A549 (cell line): ENCODE results near the gene SYNE2. TPM values are rescaled to one million over a fixed set of nuclear protein-coding genes. Genes with fewer than 3 reads are reported as not detected.

ENCODE experiments used
- ATAC-seq, 2 experiments: fragments of 200-7000 bp in 1 of 2; fragments of >200 bp in 1 of 2; cut with Nextera tagmentation in 1 of 2; cut with Tn5 transposase in 1 of 2; 3 replicates each; pipeline versions ENCODE4 v1.8.0 to v1.9.1; 2018 to 2020; ENCODE audit warnings: mild to moderate bottlenecking in 1 of 2, moderate library complexity in 1 of 2
- CTCF ChIA-PET: fragments of 300-600 bp; sonication (Branson Sonifier 250); formaldehyde crosslinking; extraction: SDS; loops from one replicate; lab custom pipeline; 2021; ENCODE audit warnings: antibody characterized with exemption, inconsistent platforms; lab: Yijun Ruan, JAX
- POLR2A ChIA-PET: fragments of 350-600 bp; formaldehyde crosslinking; extraction: SDS; loops from one replicate; lab custom pipeline; 2021; ENCODE audit warnings: antibody characterized with exemption, inconsistent platforms; lab: Yijun Ruan, JAX
- DNase-seq, 2 experiments: peaks; one replicate each; pipeline versions ENCODE4 v3.0.0 to v3.0.0-alpha.2; 2011 to 2016; ENCODE audit warnings: low read depth in 1 of 2, low spot score in 1 of 2
- FAIRE-seq: peaks from 2 replicates; lab custom pipeline; 2011; peaks lifted over from hg19 to GRCh38; lab: Jason Lieb, UNC
- H3K27ac ChIP-seq, 2 experiments: fragments of >200 bp; sonication (Bioruptor Twin); formaldehyde crosslinking; 3 replicates each; pipeline ENCODE4 v1.5.1; 2016 to 2017
- H3K4me1 ChIP-seq: fragments of >200 bp; sonication (Bioruptor Twin); formaldehyde crosslinking; 3 replicates; pipeline ENCODE4 v1.6.1; 2016
- H3K4me2 ChIP-seq: fragments of >200 bp; sonication (Bioruptor Twin); formaldehyde crosslinking; 3 replicates; pipeline ENCODE4 v1.6.1; 2016
- H3K4me3 ChIP-seq: fragments of >200 bp; sonication (Bioruptor Twin); formaldehyde crosslinking; 3 replicates; pipeline ENCODE4 v1.5.1; 2016
- H3K9me3 ChIP-seq: fragments of >200 bp; sonication (Bioruptor Twin); formaldehyde crosslinking; 3 replicates; pipeline ENCODE4 v1.6.1; 2016
- CBX8 ChIP-seq: fragments of 200-600 bp; sonication (generic); IDR thresholded peaks from 2 replicates; pipeline ENCODE4 v1.6.1; 2016
- CEBPB ChIP-seq, 2 experiments: fragments of >200 bp in 1 of 2; sonication (Bioruptor Twin) in 1 of 2; formaldehyde crosslinking in 1 of 2; IDR thresholded peaks; 2 replicates each; pipeline ENCODE4 v1.6.1; 2012 to 2016
- CHD2 ChIP-seq: fragments of 150-350 bp; IDR thresholded peaks from 2 replicates; pipeline ENCODE4 v1.6.1; 2014; ENCODE audit warnings: low read length; ENCODE audit not compliant: partially characterized antibody
- CTCF ChIP-seq: fragments of >200 bp; sonication (Bioruptor Twin); formaldehyde crosslinking; IDR thresholded peaks from 3 replicates; pipeline ENCODE4 v1.5.1; 2016
- E2F6 ChIP-seq: IDR thresholded peaks from 2 replicates; pipeline ENCODE4 v1.6.1; 2012; ENCODE audit warnings: low read depth, borderline replicate concordance
- EHMT2 ChIP-seq: fragments of 200-600 bp; sonication (generic); IDR thresholded peaks from 2 replicates; pipeline ENCODE4 v1.6.1; 2016; ENCODE audit warnings: antibody characterized with exemption, low read depth, mild to moderate bottlenecking, moderate library complexity
- FOSB ChIP-seq: fragments of 250-450 bp; sonication (Bioruptor Pico); IDR thresholded peaks from 2 replicates; pipeline ENCODE4 v1.5.0; 2020; ENCODE audit warnings: mild to moderate bottlenecking, moderate library complexity
- GATA3 ChIP-seq: IDR thresholded peaks from 2 replicates; pipeline ENCODE4 v1.6.1; 2012; ENCODE audit warnings: borderline replicate concordance
- HDAC2 ChIP-seq: fragments of 200-600 bp; sonication (generic); IDR thresholded peaks from 2 replicates; pipeline ENCODE4 v1.6.1; 2016
- HEYL ChIP-seq: fragments of 250-450 bp; sonication (Bioruptor Pico); IDR thresholded peaks from 2 replicates; pipeline ENCODE4 v1.8.0; 2021; ENCODE audit warnings: mild to moderate bottlenecking, moderate library complexity
- HMGXB4 ChIP-seq: fragments of 250-450 bp; sonication (Bioruptor Pico); IDR thresholded peaks from 2 replicates; pipeline ENCODE4 v1.5.0; 2021; ENCODE audit warnings: mild to moderate bottlenecking, moderate library complexity, borderline replicate concordance
- MAZ ChIP-seq: fragments of 150-350 bp; IDR thresholded peaks from 2 replicates; pipeline ENCODE4 v1.6.1; 2014; ENCODE audit warnings: antibody characterized with exemption, low read depth, low read length, borderline replicate concordance
- MYC ChIP-seq: IDR thresholded peaks from 2 replicates; pipeline ENCODE4 v1.6.1; 2012; ENCODE audit warnings: mild to moderate bottlenecking, inconsistent platforms, low read length, improper control_type of control experiment, borderline replicate concordance
- NFE2L2 ChIP-seq: fragments of 150-350 bp; conservative IDR thresholded peaks from 2 replicates; pipeline ENCODE4 v1.6.1; 2014; ENCODE audit warnings: low read length
- NPAS2 ChIP-seq: fragments of 250-450 bp; sonication (Bioruptor Pico); IDR thresholded peaks from 2 replicates; pipeline ENCODE4 v1.8.0; 2022; ENCODE audit warnings: mild to moderate bottlenecking, moderate library complexity, borderline replicate concordance
- PHF8 ChIP-seq: fragments of 200-600 bp; sonication (generic); IDR thresholded peaks from 2 replicates; pipeline ENCODE4 v1.6.1; 2016; ENCODE audit warnings: low read depth, mild to moderate bottlenecking, antibody characterized with exemption, moderate library complexity, borderline replicate concordance
- POLR2A ChIP-seq: IDR thresholded peaks from 2 replicates; pipeline ENCODE4 v1.6.1; 2012; ENCODE audit warnings: mild to moderate bottlenecking, low read length
- POLR2AphosphoS2 ChIP-seq: conservative IDR thresholded peaks from 2 replicates; pipeline ENCODE4 v1.6.1; 2012; ENCODE audit warnings: low read length, improper control_type of control experiment, inconsistent platforms
- RFX5 ChIP-seq: fragments of 450-650 bp; IDR thresholded peaks from 2 replicates; pipeline ENCODE4 v1.7.1; 2014; ENCODE audit warnings: antibody characterized with exemption, mild to moderate bottlenecking, moderate library complexity
- RNF2 ChIP-seq: fragments of 200-600 bp; sonication (generic); IDR thresholded peaks from 2 replicates; pipeline ENCODE4 v1.6.1; 2016; ENCODE audit warnings: low read depth, mild to moderate bottlenecking, antibody characterized with exemption, moderate library complexity, borderline replicate concordance
- SREBF2 ChIP-seq: fragments of 450-650 bp; IDR thresholded peaks from 2 replicates; pipeline ENCODE4 v1.6.1; 2014; ENCODE audit warnings: mild to moderate bottlenecking, moderate library complexity
- TP53 ChIP-seq: fragments of 250-450 bp; sonication (Bioruptor Pico); IDR thresholded peaks from 2 replicates; pipeline ENCODE4 v1.5.0; 2021; ENCODE audit warnings: mild to moderate bottlenecking, moderate library complexity
- ZC3H11A ChIP-seq: fragments of 450-650 bp; IDR thresholded peaks from 2 replicates; pipeline ENCODE4 v1.6.1; 2014; ENCODE audit warnings: antibody characterized with exemption, mild to moderate bottlenecking
- ZNF302 ChIP-seq: fragments of 250-450 bp; sonication (Bioruptor Pico); IDR thresholded peaks from 2 replicates; pipeline ENCODE4 v1.9.0; 2021; ENCODE audit warnings: inconsistent platforms, mild to moderate bottlenecking, moderate library complexity
- ZSCAN20 ChIP-seq: fragments of 250-450 bp; sonication (Bioruptor Pico); IDR thresholded peaks from 2 replicates; pipeline ENCODE4 v1.8.0; 2022; ENCODE audit warnings: mild to moderate bottlenecking, moderate library complexity
- WGBS: methylation state at CpG from one replicate; pipeline ENCODE4 v1.1.6; 2017; ENCODE audit errors: missing lambda C conversion rate; 5-methylcytosine and 5-hydroxymethylcytosine counted together
- polyA plus RNA-seq, 4 experiments: library from polyadenylated mRNA; depleted of rRNA in 3 of 4; stranded (reverse); fragments of >200 nt; fragmentation: RNase III in 1 of 4; extraction: RNeasy Plus Mini Kit Qiagen cat#74134 plus additional on column Dnase treatment in 1 of 4; gene quantifications; 2 replicates in 3 of 4; 3 replicates in 1 of 4; pipeline ENCODE4 v1.2.3, GENCODE V29; 2011 to 2017
- TF ChIP-seq, protein P1 (sequence below): IDR thresholded peaks from 2 replicates; pipeline ENCODE4 v1.6.1; 2012
- TF ChIP-seq, protein P2 (sequence below): IDR thresholded peaks from 2 replicates; pipeline ENCODE4 v1.6.1; 2012

The SYNE2 gene
- polyA plus RNA-seq, 2 of the 4 experiments (the other 2 are of a cell fraction), result 3.4 to 11.3 TPM

DNA sequence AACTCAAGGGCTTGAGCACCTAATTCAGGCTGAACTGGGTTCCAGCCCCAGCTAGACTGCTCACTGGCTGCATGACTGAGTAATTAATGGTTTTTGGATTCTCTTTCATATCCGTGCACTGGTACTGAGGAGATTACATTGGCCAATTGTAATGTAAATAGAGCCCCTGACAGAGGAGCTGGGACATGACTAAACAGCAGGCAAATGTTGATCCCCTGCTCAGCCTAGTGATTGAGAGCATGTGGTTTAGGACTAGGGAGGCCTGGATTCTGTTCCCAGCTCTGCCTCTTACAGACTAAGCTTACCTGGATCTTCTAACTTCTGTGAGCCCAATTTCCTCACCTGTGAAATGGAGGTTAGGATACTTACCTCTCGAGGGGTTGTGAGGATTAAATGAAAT is 237.1 kb downstream of the SYNE2 start:
- FAIRE-seq (no peak), DNase-seq (no peak), ATAC-seq (no peak)
- WGBS, result 62% methylated on average over 2 of the region's 2 CpGs
- no peak overlapping the region for H3K27ac ChIP-seq
- H3K9me3 ChIP-seq, result no peaks in the 10 kb centered on the region
- CTCF ChIA-PET, result no interaction called here
- POLR2A ChIA-PET, result no interaction called here
- no peak overlapping the region for H3K4me3 ChIP-seq
- H3K4me2 ChIP-seq, result no peak overlapping the region
- peaks cover 6% of the 10 kb centered on the region; the same call in 1 of the 3 replicates for H3K4me1 ChIP-seq
- no peak for TF ChIP-seq POLR2A
- TF ChIP-seq NPAS2 (CRISPR knock-in tag), result no peak
- TF ChIP-seq HDAC2, result no peak
- TF ChIP-seq GATA3, result no peak
- TF ChIP-seq TP53 (CRISPR knock-in tag), result no peak
- no peak for TF ChIP-seq SREBF2
- TF ChIP-seq CBX8, result no peak
- no peak for TF ChIP-seq ZSCAN20 (CRISPR knock-in tag)
- no peak for TF ChIP-seq RNF2
- no peak for TF ChIP-seq HMGXB4 (CRISPR knock-in tag)
- TF ChIP-seq, protein P1, sequence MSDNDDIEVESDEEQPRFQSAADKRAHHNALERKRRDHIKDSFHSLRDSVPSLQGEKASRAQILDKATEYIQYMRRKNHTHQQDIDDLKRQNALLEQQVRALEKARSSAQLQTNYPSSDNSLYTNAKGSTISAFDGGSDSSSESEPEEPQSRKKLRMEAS, result no peak
- TF ChIP-seq PHF8, result no peak
- TF ChIP-seq ZC3H11A, result no peak
- no peak for TF ChIP-seq CEBPB (IDR thresholded peaks at IDR 0.05)
- TF ChIP-seq, all 56 proteins: peak for 0

DNA sequence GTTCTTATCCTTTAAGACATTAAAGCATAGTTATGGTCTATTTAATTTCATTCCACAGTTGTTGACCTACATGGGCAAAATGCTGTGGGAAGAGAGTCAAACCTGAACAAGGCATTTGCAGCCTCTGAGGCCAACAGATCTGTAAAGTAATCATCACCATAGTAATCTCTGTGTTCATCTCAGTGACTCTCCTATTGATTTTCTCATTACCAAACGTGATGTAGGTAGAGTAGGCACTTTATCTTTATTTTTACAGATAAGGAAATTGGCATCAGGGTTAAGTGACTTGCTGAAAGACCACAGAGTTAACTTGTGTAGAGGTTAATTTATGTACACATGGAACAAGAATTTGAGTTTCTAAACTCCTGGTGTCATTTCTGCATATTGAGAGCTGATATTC is 238.4 kb downstream of the SYNE2 start:
- no peak for FAIRE-seq
- Histone ChIP-seq H3K4me2 (no peak overlapping the region), H3K9me3 (no peaks in the 10 kb centered on the region), H3K27ac (no peak overlapping the region), H3K4me3 (no peak overlapping the region), H3K4me1 (peaks cover 6% of the 10 kb centered on the region; the same call in 1 of the 3 replicates)
- TF ChIP-seq PHF8 (no peak), CHD2 (no peak), E2F6 (no peak), FOSB (CRISPR knock-in tag) (no peak), ZC3H11A (no peak), EHMT2 (no peak), MYC (no peak), RFX5 (no peak), ZNF302 (no peak), MAZ (no peak), HEYL (CRISPR knock-in tag) (no peak), NFE2L2 (no peak), POLR2AphosphoS2 (no peak), CTCF (no peak)
- TF ChIP-seq, protein P2, sequence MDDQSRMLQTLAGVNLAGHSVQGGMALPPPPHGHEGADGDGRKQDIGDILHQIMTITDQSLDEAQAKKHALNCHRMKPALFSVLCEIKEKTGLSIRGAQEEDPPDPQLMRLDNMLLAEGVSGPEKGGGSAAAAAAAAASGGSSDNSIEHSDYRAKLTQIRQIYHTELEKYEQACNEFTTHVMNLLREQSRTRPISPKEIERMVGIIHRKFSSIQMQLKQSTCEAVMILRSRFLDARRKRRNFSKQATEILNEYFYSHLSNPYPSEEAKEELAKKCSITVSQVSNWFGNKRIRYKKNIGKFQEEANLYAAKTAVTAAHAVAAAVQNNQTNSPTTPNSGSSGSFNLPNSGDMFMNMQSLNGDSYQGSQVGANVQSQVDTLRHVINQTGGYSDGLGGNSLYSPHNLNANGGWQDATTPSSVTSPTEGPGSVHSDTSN, result no peak
- TF ChIP-seq, protein P1, result no peak
- no peak for ATAC-seq
- 73% methylated on average over 1 of the region's 1 CpG for WGBS
- DNase-seq, result no peak
- POLR2A ChIA-PET, result no interaction called here
- CTCF ChIA-PET, result no interaction called here
